H9 (cell line): ENCODE data around the gene FAM111B. TPM values are rescaled to one million over a fixed set of nuclear protein-coding genes. Genes with fewer than 3 reads are reported as not detected.

Source experiments
- DNase-seq: peaks from one replicate; pipeline ENCODE4 v3.0.0-alpha.2; 2017
- H2AFZ ChIP-seq: one replicate; pipeline ENCODE4 v1.6.1; 2013; ENCODE audit warnings: mild to moderate bottlenecking, low read length, control low read depth, moderate library complexity
- H2AK5ac ChIP-seq: 2 replicates; pipeline ENCODE4 v1.6.1; 2013; ENCODE audit warnings: low read length, control low read depth, mixed read lengths; ENCODE audit not compliant: insufficient read length
- H2BK120ac ChIP-seq: one replicate; pipeline ENCODE4 v1.6.1; 2013; ENCODE audit warnings: low read depth, mild to moderate bottlenecking, low read length, control low read depth, inconsistent platforms; ENCODE audit not compliant: poor library complexity, severe bottlenecking
- H2BK12ac ChIP-seq: 2 replicates; pipeline ENCODE4 v1.6.1; 2013; ENCODE audit warnings: low read length, control low read depth, mixed read lengths, low read depth; ENCODE audit not compliant: insufficient read length
- H2BK15ac ChIP-seq: 2 replicates; pipeline ENCODE4 v1.6.1; 2013; ENCODE audit warnings: low read depth, low read length, control low read depth
- H2BK20ac ChIP-seq: one replicate; pipeline ENCODE4 v1.6.1; 2013; ENCODE audit warnings: low read depth, mild to moderate bottlenecking, low read length, control low read depth, inconsistent platforms; ENCODE audit not compliant: poor library complexity, severe bottlenecking
- H2BK5ac ChIP-seq: 2 replicates; pipeline ENCODE4 v1.6.1; 2013; ENCODE audit warnings: low read length, control low read depth, mixed read lengths; ENCODE audit not compliant: insufficient read length
- H3K14ac ChIP-seq: 2 replicates; pipeline ENCODE4 v1.6.1; 2013; ENCODE audit warnings: low read length, control low read depth; ENCODE audit not compliant: insufficient read depth
- H3K18ac ChIP-seq: 2 replicates; pipeline ENCODE4 v1.6.1; 2013; ENCODE audit warnings: low read depth, mild to moderate bottlenecking, mixed read lengths, low read length, control low read depth; ENCODE audit not compliant: insufficient read length
- H3K23ac ChIP-seq: 2 replicates; pipeline ENCODE4 v1.6.1; 2013; ENCODE audit warnings: low read length, control low read depth, mixed read lengths, low read depth; ENCODE audit not compliant: insufficient read length
- H3K23me2 ChIP-seq: 2 replicates; pipeline ENCODE4 v1.6.1; 2013; ENCODE audit warnings: low read depth, mild to moderate bottlenecking, mixed read lengths, low read length, control low read depth; ENCODE audit not compliant: insufficient read length, poor library complexity, severe bottlenecking
- H3K27ac ChIP-seq: 2 replicates; pipeline ENCODE4 v1.5.1; 2013; ENCODE audit warnings: low read length, control low read depth, mixed read lengths, low read depth; ENCODE audit not compliant: insufficient read length
- H3K27me3 ChIP-seq: 2 replicates; pipeline ENCODE4 v1.6.1; 2013; ENCODE audit warnings: low read length, control low read depth, inconsistent platforms; ENCODE audit not compliant: insufficient read depth
- H3K4ac ChIP-seq: 2 replicates; pipeline ENCODE4 v1.6.1; 2013; ENCODE audit warnings: low read depth, mild to moderate bottlenecking, control low read depth, inconsistent platforms, low read length, moderate library complexity
- H3K4me1 ChIP-seq: 2 replicates; pipeline ENCODE4 v1.6.1; 2013; ENCODE audit warnings: low read length, control low read depth, inconsistent platforms; ENCODE audit not compliant: insufficient read depth
- H3K4me2 ChIP-seq: 2 replicates; pipeline ENCODE4 v1.6.1; 2013; ENCODE audit warnings: low read length, control low read depth, mixed read lengths; ENCODE audit not compliant: insufficient read length, insufficient read depth
- H3K56ac ChIP-seq: 2 replicates; pipeline ENCODE4 v1.6.1; 2013; ENCODE audit warnings: low read depth, mild to moderate bottlenecking, mixed read lengths, low read length, control low read depth; ENCODE audit not compliant: insufficient read length
- H3K79me1 ChIP-seq: 2 replicates; pipeline ENCODE4 v1.6.1; 2013; ENCODE audit warnings: low read depth, mild to moderate bottlenecking, moderate library complexity, low read length, control low read depth, inconsistent platforms; ENCODE audit not compliant: insufficient read depth, poor library complexity, severe bottlenecking
- H3K79me2 ChIP-seq: 2 replicates; pipeline ENCODE4 v1.6.1; 2013; ENCODE audit warnings: low read length, control low read depth, inconsistent platforms; ENCODE audit not compliant: insufficient read depth
- H3K9ac ChIP-seq: 2 replicates; pipeline ENCODE4 v1.6.1; 2013; ENCODE audit warnings: low read length, control low read depth, mixed read lengths; ENCODE audit not compliant: insufficient read length; ENCODE audit errors: extremely low read depth
- H3K9me3 ChIP-seq: one replicate; pipeline ENCODE4 v1.6.1; 2013; ENCODE audit warnings: low read depth, low read length, inconsistent platforms; ENCODE audit not compliant: control insufficient read depth
- H3T11ph ChIP-seq: one replicate; pipeline ENCODE4 v1.6.1; 2013; ENCODE audit warnings: mild to moderate bottlenecking, low read length, control low read depth, inconsistent platforms
- H4K20me1 ChIP-seq: one replicate; pipeline ENCODE4 v1.6.1; 2013; ENCODE audit not compliant: control insufficient read depth, insufficient read length, insufficient read depth
- H4K5ac ChIP-seq: 2 replicates; pipeline ENCODE4 v1.6.1; 2013; ENCODE audit warnings: low read depth, mild to moderate bottlenecking, mixed read lengths, low read length, control low read depth; ENCODE audit not compliant: insufficient read length
- H4K8ac ChIP-seq: replicated peaks from 2 replicates; pipeline ENCODE4 v1.6.1; 2013; ENCODE audit warnings: low read length, control low read depth, mixed read lengths, low read depth; ENCODE audit not compliant: insufficient read length
- H4K91ac ChIP-seq: 2 replicates; pipeline ENCODE4 v1.6.1; 2013; ENCODE audit warnings: low read depth, mild to moderate bottlenecking, moderate library complexity, mixed read lengths, low read length, control low read depth; ENCODE audit not compliant: insufficient read length
- H3K27ac Mint-ChIP-seq, 3 experiments: 2 replicates in 2 of 3; 3 replicates in 1 of 3; pipeline ENCODE4 v1.8.0; 2020 to 2021; ENCODE audit warnings: mixed read lengths in 3 of 3, mild to moderate bottlenecking in 1 of 3, moderate library complexity in 1 of 3
- H3K27me3 Mint-ChIP-seq: 2 replicates; pipeline ENCODE4 v1.8.0; 2021; ENCODE audit warnings: low read depth, mild to moderate bottlenecking, moderate library complexity, mixed read lengths
- H3K36me3 Mint-ChIP-seq, 3 experiments: 2 replicates in 2 of 3; 3 replicates in 1 of 3; pipeline ENCODE4 v1.8.0; 2020 to 2021; ENCODE audit warnings: low read depth in 3 of 3, mixed read lengths in 3 of 3; ENCODE audit not compliant: insufficient read depth in 1 of 3
- H3K4me1 Mint-ChIP-seq, 2 experiments: 2 replicates each; pipeline ENCODE4 v1.8.0; 2020; ENCODE audit warnings: mixed read lengths in 2 of 2
- H3K4me3 Mint-ChIP-seq, 2 experiments: 2 replicates in 1 of 2; 3 replicates in 1 of 2; pipeline ENCODE4 v1.8.0; 2020 to 2021; ENCODE audit warnings: mild to moderate bottlenecking in 2 of 2, mixed read lengths in 2 of 2, moderate library complexity in 1 of 2
- H3K9me3 Mint-ChIP-seq, 2 experiments: 2 replicates in 1 of 2; 3 replicates in 1 of 2; pipeline ENCODE4 v1.8.0; 2020; ENCODE audit warnings: mild to moderate bottlenecking in 2 of 2, mixed read lengths in 2 of 2, moderate library complexity in 1 of 2
- WGBS: extraction: QIAGEN DNeasy Blood & Tissue Kit; methylation state at CpG from one replicate; pipeline ENCODE4 v1.1.7; 2013; ENCODE audit warnings: missing lambda C conversion rate, low lambda C conversion rate, mixed read lengths; ENCODE audit not compliant: insufficient read length; ENCODE audit errors: extremely low coverage; 5-methylcytosine and 5-hydroxymethylcytosine counted together
- total RNA-seq: library from RNA; stranded (reverse); gene quantifications from 2 replicates; pipeline ENCODE4 v1.2.1, GENCODE V29; 2021
- TF ChIP-seq, protein P1 (sequence below): fragments of 200-600 bp; sonication (generic); conservative IDR thresholded peaks from 3 replicates; pipeline ENCODE4 v1.8.0; 2021; ENCODE audit warnings: antibody characterized with exemption, mild to moderate bottlenecking

FAM111B gene
- total RNA-seq, 1 experiment from 2014 or later = 35.0 TPM

DNA sequence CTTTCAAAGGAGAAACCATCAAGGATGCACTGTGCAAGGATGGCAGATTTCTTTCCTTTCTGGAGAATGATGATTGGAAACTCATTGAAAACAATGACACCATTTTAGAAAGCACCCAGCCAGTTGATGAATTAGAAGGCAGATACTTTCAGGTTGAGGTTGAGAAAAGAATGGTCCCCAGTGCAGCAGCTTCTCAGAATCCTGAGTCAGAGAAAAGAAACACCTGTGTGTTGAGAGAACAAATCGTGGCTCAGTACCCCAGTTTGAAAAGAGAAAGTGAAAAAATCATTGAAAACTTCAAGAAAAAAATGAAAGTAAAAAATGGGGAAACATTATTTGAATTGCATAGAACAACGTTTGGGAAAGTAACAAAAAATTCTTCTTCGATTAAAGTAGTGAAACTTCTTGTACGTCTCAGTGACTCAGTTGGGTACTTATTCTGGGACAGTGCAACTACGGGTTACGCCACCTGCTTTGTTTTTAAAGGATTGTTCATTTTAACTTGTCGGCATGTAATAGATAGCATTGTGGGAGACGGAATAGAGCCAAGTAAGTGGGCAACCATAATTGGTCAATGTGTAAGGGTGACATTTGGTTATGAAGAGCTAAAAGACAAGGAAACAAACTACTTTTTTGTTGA is 45.4 kb downstream of the FAM111B start:
- no peak for DNase-seq
- no peaks in the 10 kb centered on the region for H3K79me2 ChIP-seq
- Mint-ChIP-seq H3K27me3 (no peaks in the 10 kb centered on the region), H3K4me3 (no peak overlapping the region), H3K4me1 (no peaks in the 10 kb centered on the region), H3K36me3 (peaks cover 8 to 28% (median 27%) of the 10 kb centered on the region in 3 experiments; a peak in 6 of 7 replicates), H3K9me3 (no peaks in the 10 kb centered on the region), H3K27ac (no peak overlapping the region)
- H3K4me1 ChIP-seq = no peaks in the 10 kb centered on the region
- H4K20me1 ChIP-seq = no peaks in the 10 kb centered on the region
- H3K9ac ChIP-seq = no peak overlapping the region
- TF ChIP-seq, protein P1, sequence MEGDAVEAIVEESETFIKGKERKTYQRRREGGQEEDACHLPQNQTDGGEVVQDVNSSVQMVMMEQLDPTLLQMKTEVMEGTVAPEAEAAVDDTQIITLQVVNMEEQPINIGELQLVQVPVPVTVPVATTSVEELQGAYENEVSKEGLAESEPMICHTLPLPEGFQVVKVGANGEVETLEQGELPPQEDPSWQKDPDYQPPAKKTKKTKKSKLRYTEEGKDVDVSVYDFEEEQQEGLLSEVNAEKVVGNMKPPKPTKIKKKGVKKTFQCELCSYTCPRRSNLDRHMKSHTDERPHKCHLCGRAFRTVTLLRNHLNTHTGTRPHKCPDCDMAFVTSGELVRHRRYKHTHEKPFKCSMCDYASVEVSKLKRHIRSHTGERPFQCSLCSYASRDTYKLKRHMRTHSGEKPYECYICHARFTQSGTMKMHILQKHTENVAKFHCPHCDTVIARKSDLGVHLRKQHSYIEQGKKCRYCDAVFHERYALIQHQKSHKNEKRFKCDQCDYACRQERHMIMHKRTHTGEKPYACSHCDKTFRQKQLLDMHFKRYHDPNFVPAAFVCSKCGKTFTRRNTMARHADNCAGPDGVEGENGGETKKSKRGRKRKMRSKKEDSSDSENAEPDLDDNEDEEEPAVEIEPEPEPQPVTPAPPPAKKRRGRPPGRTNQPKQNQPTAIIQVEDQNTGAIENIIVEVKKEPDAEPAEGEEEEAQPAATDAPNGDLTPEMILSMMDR = no peak
- no peak overlapping the region for H3K18ac ChIP-seq
- H3K9me3 ChIP-seq = no peaks in the 10 kb centered on the region
- H3K4me2 ChIP-seq = no peak overlapping the region
- H4K91ac ChIP-seq = no peak overlapping the region
- no peaks in the 10 kb centered on the region for H3K79me1 ChIP-seq
- H2BK5ac ChIP-seq = no peak overlapping the region
- no CpG with 5 or more reads among the region's 8 CpGs for WGBS
- H3K56ac ChIP-seq = no peak overlapping the region
- no peak overlapping the region for H2BK120ac ChIP-seq
- no peak overlapping the region for H2BK12ac ChIP-seq
- H2AFZ ChIP-seq = no peak overlapping the region
- H2BK15ac ChIP-seq = no peak overlapping the region
- no peak overlapping the region for H3K4ac ChIP-seq
- no peak overlapping the region for H2BK20ac ChIP-seq
- no peak overlapping the region for H3K27ac ChIP-seq
- H4K5ac ChIP-seq = no peak overlapping the region
- no peak overlapping the region for H4K8ac ChIP-seq
- no peaks in the 10 kb centered on the region for H3K27me3 ChIP-seq
- no peak overlapping the region for H3K14ac ChIP-seq
- H3T11ph ChIP-seq = no peak overlapping the region
- H3K23ac ChIP-seq = no peak overlapping the region
- no peaks in the 10 kb centered on the region for H3K23me2 ChIP-seq
- no peak overlapping the region for H2AK5ac ChIP-seq
